Panc1 (cell line): ENCODE results near the gene POFUT1.

Experiments
- CTCF ChIP-seq: fragments of 450-650 bp; IDR thresholded peaks from 2 replicates; pipeline ENCODE4 v1.5.1; 2017; ENCODE audit warnings: mild to moderate bottlenecking
- POLR2AphosphoS5 ChIP-seq: IDR thresholded peaks from 2 replicates; pipeline ENCODE4 v1.6.1; 2012; ENCODE audit warnings: mild to moderate bottlenecking, low read depth, low read length, moderate library complexity
- SIN3A ChIP-seq: IDR thresholded peaks from 2 replicates; pipeline ENCODE4 v1.6.1; 2012; ENCODE audit warnings: low read depth, mild to moderate bottlenecking, low read length, moderate library complexity, borderline replicate concordance; ENCODE audit not compliant: insufficient read depth
- TCF7L2 ChIP-seq: IDR thresholded peaks from 2 replicates; pipeline ENCODE4 v1.6.1; 2011; ENCODE audit warnings: mild to moderate bottlenecking, low read depth, low read length, inconsistent platforms
- TF ChIP-seq, protein P1 (sequence below), 2 experiments: IDR thresholded peaks; 2 replicates each; pipeline ENCODE4 v1.6.1; 2011 to 2012; ENCODE audit warnings: low read depth in 2 of 2, control low read depth in 1 of 2, low read length in 1 of 2, mild to moderate bottlenecking in 1 of 2, moderate library complexity in 1 of 2; ENCODE audit not compliant: insufficient read depth in 1 of 2

GRCh38 chr20:32184961-32185603 lies 22.6 kb upstream of the POFUT1 start:
- no peak for TF ChIP-seq POLR2AphosphoS5
- no peak for TF ChIP-seq CTCF
- TF ChIP-seq SIN3A: no peak
- TF ChIP-seq, protein P1, sequence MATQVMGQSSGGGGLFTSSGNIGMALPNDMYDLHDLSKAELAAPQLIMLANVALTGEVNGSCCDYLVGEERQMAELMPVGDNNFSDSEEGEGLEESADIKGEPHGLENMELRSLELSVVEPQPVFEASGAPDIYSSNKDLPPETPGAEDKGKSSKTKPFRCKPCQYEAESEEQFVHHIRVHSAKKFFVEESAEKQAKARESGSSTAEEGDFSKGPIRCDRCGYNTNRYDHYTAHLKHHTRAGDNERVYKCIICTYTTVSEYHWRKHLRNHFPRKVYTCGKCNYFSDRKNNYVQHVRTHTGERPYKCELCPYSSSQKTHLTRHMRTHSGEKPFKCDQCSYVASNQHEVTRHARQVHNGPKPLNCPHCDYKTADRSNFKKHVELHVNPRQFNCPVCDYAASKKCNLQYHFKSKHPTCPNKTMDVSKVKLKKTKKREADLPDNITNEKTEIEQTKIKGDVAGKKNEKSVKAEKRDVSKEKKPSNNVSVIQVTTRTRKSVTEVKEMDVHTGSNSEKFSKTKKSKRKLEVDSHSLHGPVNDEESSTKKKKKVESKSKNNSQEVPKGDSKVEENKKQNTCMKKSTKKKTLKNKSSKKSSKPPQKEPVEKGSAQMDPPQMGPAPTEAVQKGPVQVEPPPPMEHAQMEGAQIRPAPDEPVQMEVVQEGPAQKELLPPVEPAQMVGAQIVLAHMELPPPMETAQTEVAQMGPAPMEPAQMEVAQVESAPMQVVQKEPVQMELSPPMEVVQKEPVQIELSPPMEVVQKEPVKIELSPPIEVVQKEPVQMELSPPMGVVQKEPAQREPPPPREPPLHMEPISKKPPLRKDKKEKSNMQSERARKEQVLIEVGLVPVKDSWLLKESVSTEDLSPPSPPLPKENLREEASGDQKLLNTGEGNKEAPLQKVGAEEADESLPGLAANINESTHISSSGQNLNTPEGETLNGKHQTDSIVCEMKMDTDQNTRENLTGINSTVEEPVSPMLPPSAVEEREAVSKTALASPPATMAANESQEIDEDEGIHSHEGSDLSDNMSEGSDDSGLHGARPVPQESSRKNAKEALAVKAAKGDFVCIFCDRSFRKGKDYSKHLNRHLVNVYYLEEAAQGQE (IDR thresholded peaks at IDR 0.05; ENCODE audit: insufficient read depth in 1 of 2, low read depth in 2 of 2, low read length in 1 of 2): no peak
- TF ChIP-seq TCF7L2: no peak
